EL (cell line): ENCODE results near the gene MPC2.
"Not testable (repeated sequence)": the region's sequence is repeated elsewhere in the genome, so short reads cannot be mapped to it uniquely, and the experiment has no call there.

Source experiments
- DNase-seq: peaks from one replicate; pipeline ENCODE4 v3.0.0-alpha.2; 2016

Gene MPC2

DNA sequence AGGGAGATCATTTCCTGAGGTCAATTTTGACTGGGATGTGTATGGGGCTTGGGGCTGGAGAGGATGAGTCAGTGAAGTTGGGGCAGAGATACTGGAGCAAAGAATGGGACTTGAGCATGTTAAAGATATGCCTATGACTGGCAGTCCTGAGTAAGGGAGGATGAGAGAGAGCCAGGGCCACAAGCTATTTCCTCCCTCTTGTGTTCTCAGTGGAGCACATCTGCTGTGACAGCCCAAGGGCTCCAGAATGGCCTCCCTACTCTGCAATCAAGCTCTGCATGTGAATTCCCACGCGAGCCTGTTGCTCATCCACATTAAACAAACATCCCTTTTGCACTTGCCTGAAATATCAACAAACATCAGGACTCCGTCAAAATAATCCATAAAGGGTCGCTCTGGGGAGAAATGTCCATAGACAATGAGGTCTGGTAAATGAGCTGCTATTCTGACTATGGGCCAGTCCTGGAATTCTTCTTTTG is 32.2 kb downstream of the MPC2 start:
- peak; percentile 89 for DNase-seq

DNA sequence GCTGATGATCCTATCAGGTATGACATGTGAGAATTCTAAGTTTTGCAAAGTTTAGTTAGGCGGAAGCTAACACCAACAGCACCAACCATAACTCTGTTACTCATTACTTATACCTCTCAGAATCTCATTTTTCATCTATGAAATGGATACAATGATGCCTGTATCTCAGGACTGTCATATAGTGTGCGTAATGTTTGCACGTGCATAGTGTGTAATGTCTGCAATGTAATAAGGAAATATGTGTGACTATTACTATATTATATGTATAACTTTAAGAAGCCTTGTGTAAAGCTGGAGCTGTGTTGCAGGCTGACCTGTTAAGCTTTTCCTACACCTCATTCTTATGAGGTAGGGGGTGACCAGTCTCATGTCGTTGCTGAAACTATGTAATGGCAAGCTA is 36.0 kb downstream of the MPC2 start:
- no peak for DNase-seq

DNA sequence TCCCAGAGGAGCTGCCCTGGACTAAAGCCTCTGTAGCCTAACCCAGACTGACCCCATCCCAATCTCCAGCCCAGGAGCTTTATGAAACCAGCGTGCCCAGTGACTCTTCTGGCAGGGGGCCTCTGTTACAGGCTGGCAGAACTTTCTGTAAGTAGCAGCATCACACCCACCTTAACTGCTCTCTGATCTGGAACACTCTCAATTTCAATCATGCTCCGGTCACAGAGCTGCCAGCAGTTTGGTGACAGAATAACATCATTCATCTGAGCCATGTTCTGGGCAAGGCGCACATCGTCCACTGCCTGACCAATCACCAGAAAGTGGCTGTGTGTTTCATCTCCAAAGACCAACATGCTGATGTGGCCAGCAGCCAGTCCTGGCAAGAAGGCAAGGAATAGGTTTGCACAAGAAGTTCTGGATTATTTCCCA is 37.6 kb downstream of the MPC2 start:
- DNase-seq = no peak

DNA sequence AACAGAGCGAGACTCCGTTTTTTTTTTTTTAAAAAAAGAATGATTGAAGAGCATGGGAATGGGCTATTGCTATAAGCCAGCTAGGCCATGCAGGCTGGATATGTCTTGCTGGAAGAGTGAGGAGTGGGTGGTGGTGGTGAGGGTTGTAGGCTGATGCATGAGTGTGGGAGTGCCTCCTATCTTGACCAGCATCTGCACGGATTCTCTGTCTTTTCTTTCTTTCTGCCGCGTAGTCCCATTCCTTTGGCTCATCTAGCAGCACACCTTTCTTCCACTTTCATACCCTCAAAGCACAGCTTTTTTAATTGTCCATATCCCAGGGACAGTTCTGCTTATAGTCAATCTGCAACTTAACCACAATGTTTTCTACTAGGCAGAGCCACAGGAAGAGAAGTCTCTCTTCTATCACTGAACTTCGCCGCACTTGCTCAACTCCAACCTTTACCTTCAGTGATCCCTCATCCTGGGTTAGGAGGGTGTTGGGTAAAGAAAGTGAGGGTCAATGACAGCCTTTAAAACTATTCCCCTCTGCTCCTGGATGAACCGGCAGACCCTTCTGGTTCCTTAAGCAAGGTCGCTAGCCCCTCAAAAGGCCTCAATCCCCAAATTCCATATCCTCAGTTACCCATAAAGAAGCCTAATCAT is 38.2 kb downstream of the MPC2 start:
- no peak for DNase-seq

DNA sequence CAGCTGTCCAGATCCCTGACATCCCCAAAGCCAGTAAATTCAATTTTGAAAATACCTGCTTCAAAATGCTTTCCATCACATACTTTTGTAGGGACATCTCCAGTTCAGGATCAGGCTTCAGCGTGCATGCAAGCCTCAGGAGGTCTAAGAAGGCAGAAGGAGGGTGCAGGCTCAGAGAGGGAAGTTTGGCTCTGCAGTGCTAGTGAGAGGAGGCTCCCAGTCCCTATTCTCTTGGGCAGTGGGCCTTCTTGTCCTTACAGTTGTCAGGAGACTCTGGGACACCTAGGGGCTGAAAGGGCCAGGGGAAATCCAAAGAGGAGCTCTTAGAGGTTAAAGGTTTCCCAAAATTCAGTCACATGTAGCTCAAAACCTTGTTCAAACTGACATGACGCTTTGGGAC is 43.1 kb downstream of the MPC2 start:
- DNase-seq = no peak

DNA sequence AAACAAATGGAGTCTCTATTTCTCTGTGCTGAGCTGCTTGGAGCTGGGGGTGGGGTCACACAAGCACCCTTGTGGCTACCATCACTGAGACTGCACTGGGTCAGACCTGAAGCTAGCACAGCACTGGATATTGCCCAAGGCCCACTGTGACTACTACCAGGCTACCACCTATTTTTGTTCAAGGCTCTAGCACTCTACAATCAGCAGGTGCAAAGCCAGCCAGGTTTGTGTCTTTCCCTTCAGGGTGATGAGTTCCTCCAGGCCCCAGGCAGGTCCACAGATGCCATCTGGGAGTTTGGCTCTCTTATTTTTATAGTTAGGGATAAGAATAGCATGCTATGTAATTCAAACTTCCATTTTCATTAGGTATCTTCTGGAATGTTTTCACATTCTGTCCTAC is 46.5 kb downstream of the MPC2 start:
- DNase-seq = no peak

DNA sequence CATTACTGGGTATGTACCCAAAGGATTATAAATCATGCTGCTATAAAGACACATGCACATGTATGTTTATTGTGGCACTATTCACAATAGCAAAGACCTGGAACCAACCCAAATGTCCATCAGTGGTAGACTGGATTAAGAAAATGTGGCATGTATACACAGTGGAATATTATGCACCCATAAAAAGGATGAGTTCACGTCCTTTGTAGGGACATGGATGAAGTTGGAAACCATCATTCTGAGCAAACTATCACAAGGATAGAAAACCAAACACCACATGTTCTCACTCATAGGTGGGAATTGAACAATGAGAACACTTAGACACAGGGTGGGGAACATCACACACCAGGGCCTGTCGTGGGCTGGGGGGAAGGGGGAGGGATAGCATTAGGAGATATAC is 49.7 kb downstream of the MPC2 start:
- not testable (repeated sequence) for DNase-seq

DNA sequence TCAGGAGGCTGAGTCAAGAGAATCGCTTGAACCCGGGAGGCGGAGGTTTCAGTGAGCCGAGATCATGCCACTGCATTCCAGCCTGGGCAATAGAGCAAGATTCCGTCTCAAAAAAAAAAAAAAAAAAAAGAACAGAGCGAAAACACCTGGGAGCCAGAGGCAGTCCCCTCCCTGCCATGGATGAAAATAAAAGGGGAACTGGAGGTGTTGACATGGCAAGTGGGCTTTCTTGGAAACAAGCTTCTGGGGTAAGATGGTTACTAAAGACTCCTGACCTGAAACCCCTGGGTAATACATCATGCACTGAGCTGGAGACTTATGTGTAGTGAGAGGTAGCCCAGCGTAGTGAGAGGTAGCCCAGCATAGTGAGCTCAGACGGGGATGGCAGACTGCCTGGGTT is 54.5 kb downstream of the MPC2 start:
- DNase-seq = no peak

DNA sequence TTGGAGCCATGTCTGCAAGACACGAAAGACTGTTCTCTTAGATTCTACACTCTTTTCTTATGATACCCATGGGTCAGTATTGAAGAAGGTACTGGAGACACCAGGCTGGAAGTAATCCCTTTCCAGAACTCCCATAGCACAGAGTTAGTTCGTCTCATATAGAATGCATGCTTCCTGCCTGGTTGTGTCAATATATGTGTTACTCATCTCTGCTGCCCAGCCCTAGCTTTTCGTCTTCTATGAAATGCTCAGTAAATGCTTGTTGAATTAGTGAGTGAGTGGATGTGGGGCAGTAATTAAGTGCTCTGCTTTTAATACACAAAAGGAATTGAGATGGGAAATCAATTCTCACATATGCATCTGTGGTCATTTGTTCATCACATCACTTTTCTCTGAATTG is 55.1 kb downstream of the MPC2 start:
- DNase-seq = peak; percentile 32

DNA sequence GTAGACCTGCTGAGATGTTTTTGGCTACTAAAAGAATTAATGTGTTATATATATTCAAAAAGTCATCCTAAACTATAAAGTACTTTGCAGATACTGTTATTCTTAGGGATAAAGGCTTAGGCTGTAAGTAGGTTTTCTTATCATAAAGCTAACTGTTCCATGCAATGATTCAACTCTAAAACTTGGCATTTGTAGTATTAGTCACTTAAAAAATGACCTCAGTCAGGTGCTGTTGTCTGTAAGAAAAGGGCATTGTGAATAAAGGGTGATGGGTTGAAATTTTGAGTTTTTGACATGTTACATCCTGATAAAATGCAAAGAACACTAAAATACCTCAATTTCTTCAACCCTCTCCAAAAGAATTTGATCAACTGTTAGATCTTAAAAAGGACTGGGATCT is 55.8 kb downstream of the MPC2 start:
- DNase-seq = peak; percentile 18

DNA sequence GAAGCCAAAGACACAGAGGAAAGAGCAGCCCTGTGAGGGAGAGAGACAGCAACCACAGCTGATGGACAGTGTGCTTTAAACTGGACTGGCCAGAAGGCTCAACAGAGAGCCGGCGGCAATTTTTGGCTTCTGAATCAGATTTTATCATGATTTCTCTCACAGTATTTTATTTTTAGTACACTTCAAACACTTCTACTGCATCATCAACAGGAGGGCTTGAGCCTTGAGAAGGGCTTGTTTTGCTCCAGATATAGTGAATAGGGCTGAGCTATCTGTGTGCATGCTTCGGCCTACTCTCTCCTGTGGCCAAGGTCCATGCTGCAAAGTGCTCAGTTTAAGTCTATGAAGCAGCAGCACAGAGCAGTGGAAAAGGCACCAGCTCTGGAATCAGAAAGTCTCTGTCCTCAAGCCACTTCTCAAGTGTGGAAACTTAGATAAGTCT is 56.3 kb downstream of the MPC2 start:
- DNase-seq = no peak

DNA sequence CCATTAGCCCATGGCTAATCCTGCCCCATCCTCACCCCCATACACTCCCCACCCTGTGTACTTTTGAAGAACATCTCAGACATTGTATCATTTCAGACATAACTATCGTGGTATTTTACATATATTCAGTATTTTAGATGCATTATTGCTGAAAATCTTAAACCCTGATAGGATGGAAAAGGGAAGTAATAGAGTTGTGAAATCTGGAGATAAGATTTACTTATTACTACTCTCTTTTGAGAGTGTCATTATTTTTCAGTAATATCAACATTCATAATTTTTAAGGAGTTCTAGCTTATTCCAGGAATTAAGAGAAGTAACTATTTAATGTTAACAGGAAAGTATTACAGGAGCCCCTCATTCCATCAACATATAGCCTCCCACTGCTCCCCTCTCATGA is 57.4 kb downstream of the MPC2 start:
- DNase-seq = no peak

DNA sequence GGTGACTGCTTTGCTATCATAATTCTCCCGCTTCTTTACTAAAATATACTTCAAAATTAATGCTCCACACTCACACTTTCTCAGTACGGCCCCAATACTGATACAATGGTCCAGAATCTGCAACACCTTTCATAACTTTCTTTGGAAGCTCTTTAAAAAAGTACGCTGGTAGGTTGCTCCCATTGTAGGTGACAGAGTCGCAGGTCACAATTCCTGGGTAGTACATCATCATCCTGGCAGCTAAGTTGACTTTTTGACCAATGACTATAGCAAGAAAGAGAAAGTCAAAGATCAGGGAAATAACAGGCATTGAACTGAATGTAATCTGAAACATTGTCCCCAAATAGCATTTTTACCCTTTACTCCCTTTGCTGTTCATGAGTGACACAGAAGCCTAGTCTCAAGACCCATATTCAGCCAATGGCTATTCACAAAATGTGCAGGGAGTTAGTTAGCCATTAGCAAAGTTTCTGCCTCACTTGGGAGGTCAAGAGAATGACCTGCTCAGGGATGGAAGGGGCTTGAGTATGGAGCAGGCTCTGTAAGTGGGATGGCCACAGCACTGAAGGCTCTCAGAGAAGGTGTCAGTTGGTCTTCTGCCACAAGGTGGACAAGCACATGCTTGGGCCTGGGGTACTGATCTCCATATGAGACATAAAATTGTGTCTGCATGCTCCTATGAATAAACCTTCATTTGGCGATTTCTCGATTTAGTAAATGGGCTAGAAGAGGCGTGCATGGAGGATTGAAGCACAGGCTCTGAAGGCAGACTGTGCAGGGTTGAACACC is 58.3 kb downstream of the MPC2 start:
- no peak for DNase-seq

DNA sequence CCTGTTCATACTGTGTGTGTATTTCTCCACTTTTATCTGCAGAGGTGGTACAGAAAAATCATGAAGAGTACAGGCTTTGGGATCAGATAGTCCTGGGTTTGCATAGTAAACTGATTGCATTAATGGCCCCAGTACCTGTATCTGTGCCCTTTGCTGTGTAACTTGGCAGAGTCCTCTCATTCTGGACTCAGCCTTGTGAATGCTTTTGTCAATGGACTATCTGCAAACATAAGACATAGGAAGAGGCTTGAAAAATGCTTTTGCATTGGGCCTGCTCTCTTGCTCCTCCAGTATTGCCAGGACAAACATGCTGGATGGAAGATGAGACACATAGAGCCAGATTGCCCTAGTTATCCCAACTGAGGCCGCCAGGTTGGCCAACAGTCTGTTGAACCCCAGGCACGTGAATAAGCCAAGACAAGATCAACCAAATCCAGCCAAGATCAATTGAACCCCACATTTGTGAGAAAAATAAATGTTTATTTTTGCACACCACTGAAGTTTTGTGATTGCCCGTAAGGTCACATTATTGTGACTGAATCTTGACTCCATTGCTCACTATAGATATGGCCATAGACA is 60.2 kb downstream of the MPC2 start:
- DNase-seq = no peak

DNA sequence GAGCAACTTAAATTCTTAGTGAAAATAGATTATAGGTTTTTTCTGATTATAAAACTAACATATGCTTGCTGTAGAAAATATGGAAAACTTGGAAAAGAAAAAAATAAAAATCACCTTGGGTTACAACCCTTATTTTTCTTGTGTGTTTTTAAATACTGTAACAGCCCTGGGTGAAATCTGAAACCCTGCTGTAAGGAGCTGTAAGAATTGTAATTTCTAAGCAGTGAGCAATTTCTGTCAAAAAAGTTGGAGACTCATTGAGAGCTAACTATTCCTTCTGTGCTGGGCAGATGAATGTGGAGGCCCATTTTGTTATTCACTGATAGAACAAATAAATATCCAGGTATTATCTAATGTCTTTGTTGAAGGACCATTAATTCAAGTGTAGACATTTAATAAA is 65.5 kb downstream of the MPC2 start:
- DNase-seq = no peak

DNA sequence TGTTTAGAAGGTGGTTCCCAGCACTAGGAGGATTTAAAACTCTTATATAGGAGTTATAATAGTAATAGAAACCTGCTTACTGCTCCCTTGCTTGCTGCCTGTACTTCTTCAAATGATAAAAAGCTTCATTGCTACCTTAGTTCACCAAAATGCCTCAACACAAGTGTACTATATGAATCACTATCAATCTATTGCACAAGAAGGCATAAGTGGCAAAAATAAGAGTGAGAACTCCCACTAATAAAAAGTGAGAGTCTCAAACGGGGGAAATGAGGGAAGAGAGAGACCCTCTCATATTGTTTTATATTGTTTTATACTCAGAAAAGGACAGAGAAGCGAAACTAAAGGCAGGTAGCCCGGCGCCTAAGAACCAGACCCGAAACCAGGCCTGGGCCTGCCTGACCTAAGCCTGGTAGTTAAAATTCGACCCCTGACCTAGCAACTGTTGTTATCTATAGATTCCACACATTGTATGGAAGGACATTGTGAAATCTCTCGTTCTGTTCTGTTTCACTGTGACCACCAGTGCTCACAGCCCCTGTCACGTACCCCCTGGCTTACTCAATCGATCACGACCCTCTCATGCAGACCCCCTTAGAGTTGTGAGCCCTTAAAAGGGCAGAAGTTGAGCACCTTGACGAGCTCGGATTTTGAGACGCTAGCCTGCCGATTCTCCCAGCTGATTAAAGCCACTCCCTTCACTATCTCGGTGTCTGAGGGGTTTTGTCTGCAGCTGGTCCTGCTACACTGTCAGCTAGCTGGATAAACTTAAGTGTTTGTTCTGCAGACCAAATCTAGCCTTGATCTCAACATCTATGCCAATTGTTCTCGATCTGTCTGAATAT is 67.5 kb downstream of the MPC2 start:
- not testable (repeated sequence) for DNase-seq

DNA sequence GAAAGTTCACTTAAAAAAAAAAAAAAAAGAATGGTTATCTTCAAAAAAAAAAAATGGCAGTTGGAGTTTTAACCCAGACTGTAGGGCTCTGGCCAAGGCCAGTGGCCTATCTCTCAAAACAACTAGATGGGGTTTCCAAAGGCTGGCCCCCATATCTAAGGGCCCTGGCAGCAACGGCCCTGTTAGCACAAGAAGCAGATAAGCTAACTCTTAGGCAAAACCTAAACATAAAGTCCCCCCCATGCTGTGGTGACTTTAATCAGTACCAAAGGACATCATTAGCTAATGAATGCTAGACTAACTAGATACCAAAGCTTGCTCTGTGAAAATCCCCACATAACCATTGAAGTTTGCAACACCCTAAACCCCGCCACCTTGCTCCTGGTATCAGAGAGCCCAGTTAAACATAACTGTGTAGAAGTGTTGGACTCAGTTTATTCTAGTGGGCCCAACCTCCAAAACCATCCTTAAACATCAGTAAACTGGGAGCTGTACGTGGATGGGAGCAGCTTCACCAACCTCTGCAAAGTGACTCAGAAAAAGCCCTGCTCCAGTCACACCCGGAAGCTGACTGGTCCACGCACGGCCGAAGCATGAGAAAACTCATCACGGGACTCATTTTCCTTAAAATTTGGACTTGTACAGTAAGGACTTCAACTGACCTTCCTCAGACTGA is 70.0 kb downstream of the MPC2 start:
- not testable (repeated sequence) for DNase-seq
